Prostate gland (tissue), 2 donors: Measurements from ENCODE around the gene ZNF343. TPM values are rescaled to one million over a fixed set of nuclear protein-coding genes. Genes with fewer than 3 reads are reported as not detected.
A peak's percentile ranks its signal among the peaks of the same experiment; 100 is the strongest.

Experiments
- DNase-seq: peaks from one replicate; pipeline ENCODE4 v3.0.0-alpha.2; 2019; ENCODE audit warnings: low spot score
- H3K27ac ChIP-seq, 2 donors: fragments of 200-600 bp; sonication (generic); 2 replicates each; pipeline ENCODE4 v1.5.1; 2017 to 2019
- H3K27me3 ChIP-seq: fragments of 200-600 bp; sonication (generic); replicated peaks from 2 replicates; pipeline ENCODE4 v1.5.1; 2019; ENCODE audit not compliant: insufficient read depth
- H3K36me3 ChIP-seq, 2 donors: fragments of 200-600 bp; sonication (generic); 1 replicate in 1 of 2; 2 replicates in 1 of 2; pipeline versions ENCODE4 v1.5.1 to v1.8.1; 2017 to 2019
- H3K4me1 ChIP-seq: fragments of 200-600 bp; sonication (generic); replicated peaks from 2 replicates; pipeline ENCODE4 v1.5.1; 2019
- H3K4me3 ChIP-seq, 2 donors: fragments of 200-600 bp; sonication (generic); 2 replicates each; pipeline ENCODE4 v1.5.1; 2017 to 2019
- H3K9me3 ChIP-seq: fragments of 200-600 bp; sonication (generic); 2 replicates; pipeline ENCODE4 v1.5.1; 2017
- CTCF ChIP-seq, 4 experiments: fragments of 200-600 bp in 2 of 4; fragments of 450-650 bp in 2 of 4; sonication (generic) in 2 of 4; IDR thresholded peaks; 1 replicate in 3 of 4; 2 replicates in 1 of 4; pipeline ENCODE4 v1.5.1; 2016 to 2019; ENCODE audit warnings: antibody characterized with exemption in 4 of 4, mild to moderate bottlenecking in 2 of 4, moderate library complexity in 2 of 4
- POLR2A ChIP-seq: fragments of 450-650 bp; IDR thresholded peaks from one replicate; pipeline ENCODE4 v1.6.1; 2016; ENCODE audit warnings: antibody characterized with exemption, mild to moderate bottlenecking
- POLR2AphosphoS5 ChIP-seq: sonication (generic); formaldehyde crosslinking; IDR thresholded peaks from one replicate; pipeline ENCODE4 v1.6.1; 2017; ENCODE audit warnings: antibody characterized with exemption
- WGBS: methylation state at CpG from one replicate; pipeline ENCODE4 v1.1.5; 2018; 5-methylcytosine and 5-hydroxymethylcytosine counted together
- intact Hi-C: fragments of 100-400 bp; cut with DNase I; formaldehyde crosslinking; loops from one replicate; pipeline ENCODE4 v1.14.2; 2022
- total RNA-seq, 2 donors: library from RNA; depleted of rRNA; stranded (reverse); fragments of >200 nt; gene quantifications; one replicate each; pipeline ENCODE4 v1.1.0, GENCODE V29; 2016

Gene ZNF343
- total RNA-seq, 2 donors from 2014 or later = 8.0 to 10.4 TPM

GRCh38 chr20:2453792-2454191 is 54.9 kb downstream of the ZNF343 start:
- WGBS = 85% methylated on average over 3 of the region's 3 CpGs
- H3K36me3 ChIP-seq = no peaks in the 10 kb centered on the region
- H3K9me3 ChIP-seq = no peaks in the 10 kb centered on the region
- H3K27ac ChIP-seq = no peak overlapping the region
- TF ChIP-seq POLR2A (no peak), POLR2AphosphoS5 (no peak), CTCF (IDR thresholded peaks at IDR 0.05) (no peak)
- H3K4me1 ChIP-seq = no peaks in the 10 kb centered on the region
- DNase-seq = no peak
- intact Hi-C loops = loop anchor here (2.0 to 5.0 kb wide), 2 partner anchors 247 to 486 kb away; no protein-coding TSS in a partner anchor
- H3K4me3 ChIP-seq = no peak overlapping the region
- no peaks in the 10 kb centered on the region for H3K27me3 ChIP-seq

- TF ChIP-seq POLR2AphosphoS5 = no peak
- TF ChIP-seq POLR2A = no peak
- TF ChIP-seq CTCF (IDR thresholded peaks at IDR 0.05) = peak; percentile 50 to 74 (median 60)
- Histone ChIP-seq H3K36me3 (no peaks in the 10 kb centered on the region), H3K4me3 (no peak overlapping the region), H3K9me3 (no peaks in the 10 kb centered on the region), H3K27me3 (no peaks in the 10 kb centered on the region), H3K4me1 (no peaks in the 10 kb centered on the region), H3K27ac (peak overlapping the region in 1 of 2 donors; percentile 44)
- DNase-seq = peak; percentile 71
- WGBS = 54% methylated on average over 8 of the region's 8 CpGs
- intact Hi-C loops = loop anchor here (2.0 to 5.0 kb wide), 2 partner anchors 245 to 485 kb away; no protein-coding TSS in a partner anchor
Observed at GRCh38 chr20:2451939-2452732, 56.6 kb downstream of the ZNF343 start.

- Histone ChIP-seq H3K27ac (no peak overlapping the region), H3K27me3 (no peaks in the 10 kb centered on the region), H3K36me3 (no peaks in the 10 kb centered on the region), H3K9me3 (no peaks in the 10 kb centered on the region), H3K4me3 (no peak overlapping the region), H3K4me1 (no peaks in the 10 kb centered on the region)
- TF ChIP-seq CTCF (IDR thresholded peaks at IDR 0.05) = no peak
- 68% methylated on average over 5 of the region's 5 CpGs for WGBS
- intact Hi-C loops = loop anchor here (5.0 kb wide), 1 partner anchor 484 kb away; no protein-coding TSS in a partner anchor
- no peak for DNase-seq
Observed at GRCh38 chr20:2451422-2451821, 57.3 kb downstream of the ZNF343 start.

GRCh38 chr20:2449386-2449785 is 59.3 kb downstream of the ZNF343 start:
- intact Hi-C loops = no loop called here
- no peaks in the 10 kb centered on the region for H3K9me3 ChIP-seq
- no peaks in the 10 kb centered on the region for H3K27me3 ChIP-seq
- no peaks in the 10 kb centered on the region for H3K36me3 ChIP-seq
- 97% methylated on average over 1 of the region's 1 CpG for WGBS
- H3K27ac ChIP-seq = no peak overlapping the region
- H3K4me1 ChIP-seq = no peaks in the 10 kb centered on the region
- TF ChIP-seq POLR2AphosphoS5 = no peak
- no peak for TF ChIP-seq CTCF (IDR thresholded peaks at IDR 0.05)
- TF ChIP-seq POLR2A = no peak
- no peak overlapping the region for H3K4me3 ChIP-seq
- DNase-seq = no peak

- Histone ChIP-seq H3K27me3 (no peaks in the 10 kb centered on the region), H3K4me1 (no peaks in the 10 kb centered on the region), H3K9me3 (no peaks in the 10 kb centered on the region), H3K4me3 (no peak overlapping the region), H3K36me3 (no peaks in the 10 kb centered on the region), H3K27ac (no peak overlapping the region)
- 58% methylated on average over 4 of the region's 4 CpGs for WGBS
- DNase-seq = no peak
- intact Hi-C loops = no loop called here
- TF ChIP-seq POLR2AphosphoS5 (no peak), CTCF (IDR thresholded peaks at IDR 0.05) (no peak), POLR2A (no peak)
Observed at GRCh38 chr20:2446845-2447244, 61.9 kb downstream of the ZNF343 start.
